ENCODE results near the gene RALGPS2. TPM values are rescaled to one million over a fixed set of nuclear protein-coding genes. Genes with fewer than 3 reads are reported as not detected.

RALGPS2 gene
- total and polyA plus RNA-seq, 2 of the 13 experiments (the other 11 are each of a cell fraction or from before 2014, with no cell fraction given), result 15.6 to 36.0 TPM

GRCh38 chr1:178825167-178825566 is 100.1 kb downstream of the RALGPS2 start:
- ChIA-PET CTCF (ENCODE audit: low intra/inter-chr PET ratio, low total read pairs) (no interaction called here), POLR2A (no interaction called here)
- H3K36me3 ChIP-seq (replicated peaks in 1 of 2; ENCODE audit: control insufficient read depth in 1 of 2, insufficient read depth in 2 of 2, low read length in 2 of 2), result peaks cover 0 to 12% of the 10 kb centered on the region in 2 experiments; a peak in 3 of 5 replicates
- BruUV-seq (replicated peaks), result no TSS peak
- intact Hi-C loops (cut with micrococcal nuclease; ENCODE audit: unreplicated experiment) (no loop called here), in situ Hi-C loops (cut with HindIII; ENCODE audit: extremely low pct_ligation_motif_present, low pct_unique_long_range_greater_than_20kb) (no loop called here)
- H3K4me3 ChIP-seq (replicated peaks in 1 of 3; ENCODE audit: insufficient read depth in 1 of 3, low read depth in 2 of 3, low read length in 3 of 3), result no peak overlapping the region
- H3K9ac ChIP-seq (ENCODE audit: insufficient read depth, low read depth, low read length), result no peak overlapping the region
- DNase-seq (ENCODE audit: low spot score), result no peak
- no peak overlapping the region for H3K4me2 ChIP-seq (ENCODE audit: low read depth, low read length)
- FAIRE-seq, result no peak
- TF ChIP-seq ZSCAN20 (CRISPR knock-in tag; IDR thresholded peaks at IDR 0.05; ENCODE audit: borderline replicate concordance) (no peak), FOXO4 (CRISPR knock-in tag; conservative IDR thresholded peaks at IDR 0.05) (no peak), TERF1 (CRISPR knock-in tag; IDR thresholded peaks at IDR 0.05) (no peak), AKAP8 (CRISPR knock-in tag; IDR thresholded peaks at IDR 0.05) (no peak), ZBTB10 (CRISPR knock-in tag; IDR thresholded peaks at IDR 0.05; ENCODE audit: borderline replicate concordance) (no peak), ZNF674 (CRISPR knock-in tag; IDR thresholded peaks at IDR 0.05; ENCODE audit: low read depth) (no peak), ZKSCAN8 (CRISPR knock-in tag; IDR thresholded peaks at IDR 0.05; ENCODE audit: borderline replicate concordance) (no peak), ZNF337 (CRISPR knock-in tag; IDR thresholded peaks at IDR 0.05; ENCODE audit: borderline replicate concordance, low read depth) (no peak)
- H3K27ac ChIP-seq (ENCODE audit: extremely low read length, insufficient read depth, low read length), result no peak overlapping the region
- no peaks in the 10 kb centered on the region for H3K79me2 ChIP-seq (ENCODE audit: insufficient read depth, low read length)
- no peaks in the 10 kb centered on the region for H4K20me1 ChIP-seq (ENCODE audit: insufficient read depth, low read length)
- H2AFZ ChIP-seq (ENCODE audit: low read length), result no peak overlapping the region
- WGBS (ENCODE audit: low lambda C conversion rate), result 97% methylated on average over 2 of the region's 2 CpGs
- no peaks in the 10 kb centered on the region for H3K9me3 ChIP-seq (ENCODE audit: low read length)
- no peaks in the 10 kb centered on the region for H3K4me1 ChIP-seq (ENCODE audit: insufficient read depth, low read length)
- ATAC-seq, result no peak
- no peaks in the 10 kb centered on the region for H3K27me3 ChIP-seq (ENCODE audit: control insufficient read depth in 1 of 2, insufficient read depth in 2 of 2, low read length in 2 of 2)

Measured in HepG2 (cell line).